HL-60/S4 treated with phorbol 12-myristate 13-acetate at 8.2 ng/mL for 4 days and 3 days (cell line): ENCODE measurements around the gene SNX33.
"Not testable (repeated sequence)": the region's sequence is repeated elsewhere in the genome, so short reads cannot be mapped to it uniquely, and the experiment has no call there.

Experiments used
- in situ Hi-C: fragments of 300-500 bp; cut with MboI; formaldehyde crosslinking; loops from 2 replicates; pipeline ENCODE4 v1.15.0; 2022; ENCODE audit warnings: low sequenced_read_pairs

Gene SNX33

GRCh38 chr15:75697974-75698747 lies 50.4 kb downstream of the SNX33 start:
- in situ Hi-C loops: not testable (repeated sequence)

DNA sequence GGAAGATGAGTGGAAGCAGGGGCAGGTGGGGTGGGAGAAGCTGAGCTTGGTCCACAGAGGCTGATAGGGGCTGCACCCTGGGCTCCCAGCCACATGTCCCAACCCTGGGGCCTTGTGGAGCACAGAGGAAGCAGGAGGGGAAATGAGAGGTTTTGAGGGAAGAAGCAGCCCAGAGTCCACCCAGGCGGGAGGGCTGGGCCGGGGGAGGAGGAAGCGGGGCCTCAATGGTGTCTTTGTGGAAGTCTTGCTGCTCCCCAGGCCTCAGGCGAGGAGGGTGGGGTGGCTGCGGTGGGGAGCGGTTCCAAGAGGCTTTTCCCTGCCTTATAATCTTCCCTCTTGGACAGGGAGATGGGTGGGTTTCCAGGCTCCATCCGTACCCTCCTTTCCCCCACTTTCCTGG lies 51.8 kb downstream of the SNX33 start:
- in situ Hi-C loops: not testable (repeated sequence)

- in situ Hi-C loops: not testable (repeated sequence)
These were observed 52.5 kb downstream of the SNX33 start for GRCh38 chr15:75699961-75700874.

DNA sequence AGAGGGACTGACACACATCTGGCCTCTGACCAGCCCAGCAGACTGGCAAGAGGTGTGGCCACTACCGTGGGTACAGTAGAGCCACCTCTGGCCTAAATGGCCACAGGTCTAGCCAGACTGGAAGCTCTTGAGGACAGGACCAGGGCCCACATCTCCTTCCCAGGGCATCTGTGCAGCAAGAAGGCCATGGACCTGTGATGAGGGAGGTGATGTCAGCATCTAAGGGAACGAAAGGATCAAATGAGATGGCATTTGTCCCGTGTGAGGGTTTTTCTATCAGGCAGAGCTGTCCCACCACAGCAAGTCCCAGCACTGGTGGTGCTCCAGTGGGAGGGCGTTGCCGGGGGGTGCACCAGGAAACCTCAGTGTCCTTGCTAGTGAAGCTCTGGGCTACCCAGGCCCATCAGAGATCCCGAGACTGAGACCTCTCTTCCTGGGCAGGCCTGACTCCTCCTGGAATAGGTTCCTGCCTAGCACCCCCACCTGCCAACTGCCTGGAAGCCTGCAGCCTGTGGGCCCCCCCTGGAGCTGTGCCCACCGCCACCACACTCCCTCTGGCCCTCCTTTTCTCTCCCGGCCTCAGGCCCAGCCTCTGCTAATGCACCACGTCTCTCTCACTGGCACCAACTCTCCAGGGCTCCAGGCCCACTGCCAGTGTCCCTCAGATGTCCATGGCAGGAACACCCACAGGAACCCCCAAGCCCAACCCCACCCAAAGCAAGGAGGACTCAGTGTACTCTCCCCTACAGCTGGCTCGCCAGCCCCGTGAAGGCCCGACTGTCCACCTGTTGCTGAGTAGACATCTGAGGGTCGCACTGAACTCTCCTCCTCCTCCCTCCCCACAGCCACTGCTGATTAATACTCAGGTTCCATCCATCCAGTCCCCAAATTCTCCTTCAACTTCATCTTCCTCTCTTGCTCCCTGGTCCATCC lies 53.6 kb downstream of the SNX33 start:
- in situ Hi-C loops: not testable (repeated sequence)

- in situ Hi-C loops: no loop called here
These were observed 54.7 kb downstream of the SNX33 start for GRCh38 chr15:75702436-75702835.

GRCh38 chr15:75703440-75704262 lies 55.9 kb downstream of the SNX33 start:
- in situ Hi-C loops: not testable (repeated sequence)

DNA sequence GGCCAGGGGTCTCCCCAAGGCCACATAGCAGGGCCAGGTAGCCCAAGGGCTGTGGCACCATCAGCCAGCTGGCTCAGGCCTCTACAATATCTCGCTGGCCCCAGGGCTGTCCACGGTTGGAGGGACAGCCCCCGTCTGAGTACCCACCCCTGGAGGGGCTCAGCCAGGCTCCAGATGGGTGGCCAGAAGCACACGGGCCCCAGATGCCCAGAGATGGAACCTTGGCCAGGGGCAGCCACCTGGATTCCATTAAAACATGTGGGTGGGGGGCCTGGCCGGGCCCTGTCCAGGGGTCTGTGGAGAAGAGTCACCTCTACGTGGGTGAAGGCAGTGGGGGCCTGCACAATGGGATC lies 56.5 kb downstream of the SNX33 start:
- in situ Hi-C loops: no loop called here

DNA sequence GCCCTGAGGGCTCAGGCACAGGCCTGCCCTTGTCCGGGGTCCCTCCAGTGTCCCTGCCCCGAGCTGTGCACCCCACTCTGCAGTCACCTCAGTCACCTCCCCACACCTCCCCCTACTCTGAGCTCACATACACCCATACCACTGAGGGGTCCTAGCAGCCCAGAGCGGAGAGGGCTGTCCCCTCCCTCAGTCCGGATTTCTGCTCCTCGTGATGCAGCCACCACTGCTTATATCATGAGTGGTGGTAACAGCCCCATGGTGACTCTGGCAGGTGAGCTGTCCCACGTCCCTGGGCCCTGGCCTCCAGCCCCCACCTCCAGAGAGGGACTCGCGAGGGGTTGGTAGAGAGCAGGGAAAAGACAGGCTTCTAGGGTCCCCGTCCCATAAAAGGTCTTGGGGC lies 56.9 kb downstream of the SNX33 start:
- in situ Hi-C loops: no loop called here

GRCh38 chr15:75705375-75705774 lies 57.7 kb downstream of the SNX33 start:
- in situ Hi-C loops: not testable (repeated sequence)

DNA sequence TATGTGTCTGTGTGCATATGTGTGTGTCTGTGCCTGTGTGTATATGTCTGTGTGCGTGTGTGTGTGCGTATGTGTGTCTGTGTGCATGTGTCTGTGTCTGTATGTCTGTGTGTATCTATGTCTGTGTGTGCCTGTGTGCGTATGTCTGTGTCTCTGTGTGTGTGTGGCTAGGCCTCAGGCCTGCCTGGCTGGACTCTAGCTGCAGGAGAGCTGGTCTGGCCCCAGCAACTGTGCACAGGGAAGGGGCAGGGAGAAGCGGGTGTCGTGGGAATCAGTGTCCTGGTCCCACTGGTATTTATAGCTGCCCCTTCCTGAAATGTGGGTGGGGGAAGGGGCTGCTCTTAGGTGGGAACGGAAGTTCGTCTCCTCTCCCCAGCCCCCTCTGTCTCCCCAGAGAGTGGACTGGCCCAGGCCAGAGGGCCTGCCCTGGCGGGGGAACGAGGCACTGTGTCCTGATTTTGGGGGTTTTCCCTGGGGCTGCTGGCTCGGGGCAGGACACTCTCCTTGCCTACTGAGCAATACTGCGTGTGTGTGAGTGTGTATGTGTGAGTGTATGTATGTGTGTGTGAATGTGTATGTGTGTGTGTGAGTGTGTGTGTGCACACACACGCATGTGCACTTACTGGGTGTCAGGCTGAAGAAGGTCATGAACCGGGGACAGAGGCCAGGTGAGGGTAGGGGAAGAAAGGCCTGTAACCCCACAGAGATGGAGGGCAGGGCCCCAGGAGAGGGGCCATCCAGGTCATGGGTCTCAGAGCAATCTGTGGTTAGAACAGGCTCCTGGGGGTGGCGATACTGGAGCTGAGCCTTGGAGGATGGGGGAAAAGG lies 58.4 kb downstream of the SNX33 start:
- in situ Hi-C loops: no loop called here

DNA sequence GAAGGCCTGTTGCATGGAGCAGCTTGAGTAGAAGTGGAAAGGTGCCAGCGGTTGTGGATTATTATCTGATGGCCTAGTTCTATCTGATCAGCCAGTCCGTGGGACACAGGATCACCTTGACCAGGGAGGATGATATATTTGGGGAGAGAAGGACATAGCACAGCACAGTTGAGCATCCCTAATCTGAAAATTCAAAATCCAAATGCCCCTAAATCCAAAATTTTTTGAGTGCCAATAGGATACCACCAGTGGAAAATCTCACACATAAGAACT lies 58.9 kb downstream of the SNX33 start:
- in situ Hi-C loops: no loop called here

DNA sequence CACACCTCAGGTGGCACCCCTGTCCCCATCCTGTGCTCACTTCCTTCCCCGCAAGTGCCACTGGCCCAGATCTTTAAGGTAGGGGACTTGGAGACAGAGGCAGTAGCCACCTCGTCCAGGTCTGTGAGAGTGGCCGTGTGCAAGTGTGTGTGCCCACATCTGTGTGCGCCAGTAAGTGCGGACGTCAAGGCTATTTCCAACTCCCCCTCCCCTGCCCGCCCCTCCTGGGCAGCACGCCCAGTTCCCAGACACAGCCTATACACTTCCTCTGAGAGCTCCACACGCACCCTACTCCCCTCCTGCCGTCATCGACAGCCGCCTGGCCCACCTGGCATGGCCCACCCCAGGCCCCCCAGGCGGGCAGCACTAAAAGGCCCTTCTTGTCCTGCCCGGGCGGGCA lies 61.7 kb downstream of the SNX33 start:
- in situ Hi-C loops: not testable (repeated sequence)

DNA sequence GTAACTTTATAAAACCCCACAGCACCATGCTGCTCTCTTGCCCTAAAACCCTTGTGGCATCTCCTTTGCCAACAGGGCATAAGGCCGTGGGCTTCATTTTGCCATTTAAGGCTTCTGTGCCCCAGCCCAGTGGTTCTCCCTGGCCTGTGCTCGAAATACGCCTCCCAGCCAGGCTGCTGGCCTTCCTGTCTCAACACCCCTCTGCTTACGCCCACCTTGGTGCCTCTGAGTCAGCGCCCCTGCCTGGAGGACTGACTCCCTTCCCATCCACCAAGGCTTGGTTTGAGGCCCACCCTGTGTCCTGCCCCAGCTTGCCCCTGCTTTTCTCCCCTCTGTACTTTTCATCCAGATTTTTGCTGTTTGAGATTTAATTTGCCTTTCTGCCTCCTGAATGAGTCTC lies 63.2 kb downstream of the SNX33 start:
- in situ Hi-C loops: not testable (repeated sequence)

DNA sequence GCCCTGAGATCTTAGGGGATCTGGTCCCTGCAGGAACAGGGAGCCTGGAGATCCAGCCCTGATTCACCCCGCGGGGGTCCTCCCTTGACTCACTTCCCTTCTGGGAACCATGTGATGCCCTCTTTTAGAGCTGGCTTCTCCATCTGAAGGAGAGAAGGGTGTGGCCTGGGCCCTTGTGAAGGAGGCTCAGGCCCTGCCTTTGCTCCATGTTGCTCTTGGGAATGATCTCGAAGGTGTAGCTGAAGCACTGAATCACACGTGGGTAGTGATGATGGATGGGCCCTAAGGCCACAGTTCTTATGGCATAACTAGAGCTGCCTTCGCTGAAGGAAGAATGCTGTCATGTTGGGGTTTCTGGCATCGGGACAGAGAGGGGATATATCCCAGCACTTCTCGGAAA lies 63.8 kb downstream of the SNX33 start:
- in situ Hi-C loops: not testable (repeated sequence)
